ENCODE results near the gene PBX4. TPM values are rescaled to one million over a fixed set of nuclear protein-coding genes. Genes with fewer than 3 reads are reported as not detected.

The PBX4 gene
- polyA plus RNA-seq, 1 experiment = 0.63 TPM

- no peak for TF ChIP-seq CTCF (IDR thresholded peaks at IDR 0.05; ENCODE audit: low read depth, low read length)
- H3K27ac ChIP-seq (ENCODE audit: low read depth, low read length) = no peak overlapping the region
- ChIA-PET POLR2A (no interaction called here), CTCF (no interaction called here)
- H3K27me3 ChIP-seq (ENCODE audit: control insufficient read depth, insufficient read depth, low read length) = peaks cover 11% of the 10 kb centered on the region
- H3K9me3 ChIP-seq (ENCODE audit: control insufficient read depth, insufficient read depth, low read length) = peaks cover 3% of the 10 kb centered on the region; the same call in 1 of the 2 replicates
- H3K4me3 ChIP-seq (ENCODE audit: low read depth, low read length) = no peak overlapping the region
- no peak for DNase-seq (ENCODE audit: low read depth, low spot score)
Observed at GRCh38 chr19:19533841-19534240, 84.6 kb downstream of the PBX4 start.

DNA sequence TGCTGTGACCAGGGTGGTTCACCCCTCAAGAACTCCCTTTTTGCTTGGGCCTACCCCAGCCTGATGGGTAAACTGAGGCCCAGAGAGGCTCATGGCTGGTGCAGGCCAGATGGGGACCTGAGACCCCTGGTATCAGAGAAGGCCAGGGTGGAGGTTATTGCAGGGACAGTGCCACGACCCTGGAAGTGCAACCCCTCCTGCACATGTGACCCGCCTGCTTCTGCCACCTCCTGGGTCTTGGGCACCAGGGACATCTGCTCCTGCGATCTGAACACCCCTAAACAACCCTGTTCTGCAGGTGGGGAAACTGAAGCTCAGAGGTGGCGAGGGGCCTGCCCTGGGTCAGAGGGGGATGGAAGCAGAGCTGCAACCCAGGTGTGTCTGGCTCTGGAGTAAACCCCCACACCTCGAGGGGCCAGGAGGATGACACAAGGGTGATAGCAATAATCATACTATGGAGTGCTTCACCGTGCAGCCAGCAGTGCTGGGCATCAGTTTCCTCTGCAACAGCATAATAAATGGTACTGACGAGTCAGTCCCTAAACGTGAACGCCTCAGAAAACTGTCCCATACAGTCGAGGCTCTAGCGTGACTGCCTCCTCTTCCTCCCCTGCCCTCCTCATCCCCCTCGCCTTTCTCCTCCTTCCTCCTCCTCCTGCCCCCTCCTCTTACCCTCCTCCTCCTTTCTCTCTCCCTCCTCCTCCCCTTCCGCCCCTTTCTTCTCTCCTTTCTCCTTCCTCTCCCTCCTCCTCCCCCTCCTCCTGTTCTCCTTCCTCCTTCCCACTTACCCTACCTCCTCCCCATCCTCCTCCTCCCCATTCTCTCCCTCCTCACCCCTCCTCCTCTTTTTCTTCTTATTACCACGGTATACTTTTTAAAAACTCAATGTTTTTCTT lies 85.4 kb downstream of the PBX4 start:
- Histone ChIP-seq H3K27me3 (ENCODE audit: control insufficient read depth, insufficient read depth, low read length) (peaks cover 6% of the 10 kb centered on the region), H3K9me3 (ENCODE audit: control insufficient read depth, insufficient read depth, low read length) (peaks cover 3% of the 10 kb centered on the region; the same call in 1 of the 2 replicates), H3K4me3 (ENCODE audit: low read depth, low read length) (no peak overlapping the region), H3K27ac (ENCODE audit: low read depth, low read length) (no peak overlapping the region)
- no peak for TF ChIP-seq CTCF (IDR thresholded peaks at IDR 0.05; ENCODE audit: low read depth, low read length)
- no peak for DNase-seq (ENCODE audit: low read depth, low spot score)
- POLR2A ChIA-PET = interaction anchor here (0.9 to 1.2 kb wide), 2 partner anchors 16 to 17 kb away, joined by 3 to 4 read pairs; partner anchors contain the start of genes NDUFA13 and TSSK6
- CTCF ChIA-PET = interaction anchor here (0.8 to 5.0 kb wide), 16 partner anchors 11 to 427 kb away, joined by 3 to 94 read pairs (median 6); partner anchors contain the start of genes GMIP and NDUFA13

DNA sequence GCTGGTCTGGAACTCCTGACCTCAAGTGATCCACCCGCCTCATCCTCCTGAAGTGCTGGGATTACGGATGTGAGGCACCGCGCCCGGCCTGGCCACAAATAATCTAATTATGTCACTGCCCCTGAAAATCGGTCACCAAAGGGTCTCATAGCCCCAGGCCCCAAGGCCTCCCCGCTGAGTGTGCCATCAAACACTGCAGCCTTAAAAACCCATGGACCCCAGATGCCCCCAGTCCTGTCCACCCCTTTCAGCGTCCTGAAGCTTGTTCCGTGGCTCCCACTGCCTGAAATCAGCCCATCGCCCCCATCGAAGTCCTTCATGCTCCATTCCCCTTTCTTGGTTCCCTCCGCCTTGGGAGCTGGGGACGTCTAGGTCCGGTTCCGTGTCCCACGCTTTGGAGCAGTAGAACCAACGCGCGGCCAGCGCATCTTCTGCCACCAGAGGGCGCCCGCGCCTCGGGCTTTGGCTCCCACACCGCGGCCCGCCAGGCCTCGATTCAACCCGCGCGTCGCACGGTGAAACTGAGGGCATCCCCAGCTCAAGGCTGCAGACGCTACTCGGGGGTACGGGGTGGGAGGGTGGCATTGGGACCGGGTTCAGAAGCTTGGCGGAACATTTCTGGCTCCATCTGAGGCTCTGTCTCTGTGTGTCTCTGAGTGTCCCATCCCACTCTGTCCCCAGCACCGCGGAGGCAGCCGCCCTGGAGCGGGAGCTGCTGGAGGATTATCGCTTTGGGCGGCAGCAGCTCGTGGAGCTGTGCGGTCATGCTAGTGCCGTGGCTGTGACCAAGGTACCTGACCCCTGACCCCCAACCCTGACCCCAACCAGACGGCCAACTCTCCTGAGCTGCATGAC lies 86.3 kb downstream of the PBX4 start:
- POLR2A ChIA-PET = interaction anchor here (0.6 to 1.2 kb wide), 4 partner anchors 16 to 137 kb away, joined by 3 to 4 read pairs (median 4); partner anchors contain the start of genes NDUFA13, TSSK6 and ZNF101
- DNase-seq (ENCODE audit: low read depth, low spot score) = no peak

DNA sequence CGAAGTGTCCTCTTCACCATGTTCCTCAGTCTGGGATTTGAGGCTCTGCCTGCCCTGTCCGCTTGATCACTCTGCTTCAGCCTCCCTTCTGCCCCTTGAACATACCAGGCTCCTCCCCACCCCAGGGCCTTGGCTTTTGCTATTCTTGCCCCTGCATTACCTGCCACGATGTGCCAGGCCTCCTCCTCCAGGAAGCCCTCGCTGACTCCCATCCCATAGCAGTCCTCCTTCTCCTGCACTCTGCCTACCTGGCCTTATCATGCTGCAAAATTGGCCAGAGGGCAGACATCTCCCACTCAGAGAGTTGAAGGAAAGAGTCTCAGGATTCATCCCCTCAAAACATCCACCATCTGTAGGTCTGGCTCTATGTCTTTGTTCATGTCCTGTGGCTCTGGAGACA lies 87.6 kb downstream of the PBX4 start:
- no peaks in the 10 kb centered on the region; the same call in 1 of the 2 replicates for H3K9me3 ChIP-seq (ENCODE audit: control insufficient read depth, insufficient read depth, low read length)
- H3K4me3 ChIP-seq (ENCODE audit: low read depth, low read length) = no peak overlapping the region
- H3K27me3 ChIP-seq (ENCODE audit: control insufficient read depth, insufficient read depth, low read length) = no peaks in the 10 kb centered on the region
- CTCF ChIA-PET = interaction anchor here (0.6 to 5.0 kb wide), 8 partner anchors 10 to 512 kb away, joined by 3 to 94 read pairs (median 7); partner anchors contain the start of gene GMIP
- POLR2A ChIA-PET = interaction anchor here (0.6 to 1.2 kb wide), 5 partner anchors 60 to 178 kb away, joined by 3 to 8 read pairs (median 4); no protein-coding TSS in a partner anchor
- DNase-seq (ENCODE audit: low read depth, low spot score) = no peak
- no peak overlapping the region for H3K27ac ChIP-seq (ENCODE audit: low read depth, low read length)
- TF ChIP-seq CTCF (IDR thresholded peaks at IDR 0.05; ENCODE audit: low read depth, low read length) = no peak

More for the DNA sequence above, 86.3 kb downstream of the PBX4 start:
- Histone ChIP-seq H3K27ac (ENCODE audit: low read depth, low read length) (no peak overlapping the region), H3K4me3 (ENCODE audit: low read depth, low read length) (no peak overlapping the region), H3K27me3 (ENCODE audit: control insufficient read depth, insufficient read depth, low read length) (no peaks in the 10 kb centered on the region), H3K9me3 (ENCODE audit: control insufficient read depth, insufficient read depth, low read length) (no peaks in the 10 kb centered on the region; the same call in 1 of the 2 replicates)
- CTCF ChIA-PET = interaction anchor here (0.7 to 5.0 kb wide), 19 partner anchors 10 to 428 kb away, joined by 3 to 94 read pairs (median 6); partner anchors contain the start of genes GMIP and NDUFA13
- peak; percentile 97 for TF ChIP-seq CTCF (IDR thresholded peaks at IDR 0.05; ENCODE audit: low read depth, low read length)

All from AG04450 (cell line).